ENCODE data around the gene FTO.

DNA sequence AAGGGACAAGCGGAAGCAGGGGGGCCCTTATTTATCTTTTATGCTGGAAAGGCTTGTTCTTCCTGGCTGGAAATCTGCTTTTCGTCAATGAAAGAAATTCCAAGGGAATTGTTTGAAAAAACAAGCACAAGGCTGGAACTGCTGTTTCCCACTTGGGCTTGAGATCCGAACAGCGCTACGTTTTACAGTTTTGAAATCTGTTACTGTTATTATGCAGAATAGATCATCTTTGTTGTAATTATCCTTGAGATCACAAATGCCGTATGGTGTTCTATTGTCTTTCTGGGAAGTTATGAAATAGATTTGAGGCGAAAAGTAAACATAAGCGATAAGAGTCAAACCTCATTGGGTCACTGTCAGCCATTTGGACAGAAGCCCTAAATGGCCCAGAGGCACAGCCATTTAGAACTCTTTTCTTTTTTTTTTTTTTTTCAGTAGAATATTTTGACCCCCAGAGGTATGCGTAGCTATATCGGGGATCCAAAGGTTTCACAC, 359.4 kb downstream of the FTO start:
- TF ChIP-seq MTF1 (CRISPR knock-in tag; IDR thresholded peaks at IDR 0.05), result no peak
- TF ChIP-seq, protein P1, sequence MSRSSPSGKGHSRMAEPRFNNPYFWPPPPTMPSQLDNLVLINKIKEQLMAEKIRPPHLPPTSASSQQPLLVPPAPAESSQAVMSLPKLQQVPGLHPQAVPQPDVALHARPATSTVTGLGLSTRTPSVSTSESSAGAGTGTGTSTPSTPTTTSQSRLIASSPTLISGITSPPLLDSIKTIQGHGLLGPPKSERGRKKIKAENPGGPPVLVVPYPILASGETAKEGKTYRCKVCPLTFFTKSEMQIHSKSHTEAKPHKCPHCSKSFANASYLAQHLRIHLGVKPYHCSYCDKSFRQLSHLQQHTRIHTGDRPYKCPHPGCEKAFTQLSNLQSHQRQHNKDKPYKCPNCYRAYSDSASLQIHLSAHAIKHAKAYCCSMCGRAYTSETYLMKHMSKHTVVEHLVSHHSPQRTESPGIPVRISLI (CRISPR knock-in tag; IDR thresholded peaks at IDR 0.05; ENCODE audit: borderline replicate concordance), result no peak
- TF ChIP-seq ZNF574 (CRISPR knock-in tag; IDR thresholded peaks at IDR 0.05), result no peak
- TF ChIP-seq SP4 (CRISPR knock-in tag; IDR thresholded peaks at IDR 0.05), result no peak
- TF ChIP-seq, protein P2, sequence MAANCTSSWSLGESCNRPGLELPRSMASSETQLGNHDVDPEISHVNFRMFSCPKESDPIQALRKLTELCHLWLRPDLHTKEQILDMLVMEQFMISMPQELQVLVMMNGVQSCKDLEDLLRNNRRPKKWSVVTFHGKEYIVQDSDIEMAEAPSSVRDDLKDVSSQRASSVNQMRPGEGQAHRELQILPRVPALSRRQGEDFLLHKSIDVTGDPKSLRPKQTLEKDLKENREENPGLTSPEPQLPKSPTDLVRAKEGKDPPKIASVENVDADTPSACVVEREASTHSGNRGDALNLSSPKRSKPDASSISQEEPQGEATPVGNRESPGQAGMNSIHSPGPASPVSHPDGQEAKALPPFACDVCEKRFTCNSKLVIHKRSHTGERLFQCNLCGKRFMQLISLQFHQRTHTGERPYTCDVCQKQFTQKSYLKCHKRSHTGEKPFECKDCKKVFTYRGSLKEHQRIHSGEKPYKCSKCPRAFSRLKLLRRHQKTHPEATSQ (CRISPR knock-in tag; IDR thresholded peaks at IDR 0.05; ENCODE audit: borderline replicate concordance), result no peak
- no peak for TF ChIP-seq JUN (CRISPR knock-in tag; IDR thresholded peaks at IDR 0.05)
- TF ChIP-seq ZNF24 (IDR thresholded peaks at IDR 0.05), result no peak
- no peak for TF ChIP-seq POLR2AphosphoS5 (IDR thresholded peaks at IDR 0.05; ENCODE audit: low read depth, low read length)
- no peak for TF ChIP-seq EZH2 (conservative IDR thresholded peaks at IDR 0.05; ENCODE audit: low read depth, low read length)
- TF ChIP-seq, protein P3, sequence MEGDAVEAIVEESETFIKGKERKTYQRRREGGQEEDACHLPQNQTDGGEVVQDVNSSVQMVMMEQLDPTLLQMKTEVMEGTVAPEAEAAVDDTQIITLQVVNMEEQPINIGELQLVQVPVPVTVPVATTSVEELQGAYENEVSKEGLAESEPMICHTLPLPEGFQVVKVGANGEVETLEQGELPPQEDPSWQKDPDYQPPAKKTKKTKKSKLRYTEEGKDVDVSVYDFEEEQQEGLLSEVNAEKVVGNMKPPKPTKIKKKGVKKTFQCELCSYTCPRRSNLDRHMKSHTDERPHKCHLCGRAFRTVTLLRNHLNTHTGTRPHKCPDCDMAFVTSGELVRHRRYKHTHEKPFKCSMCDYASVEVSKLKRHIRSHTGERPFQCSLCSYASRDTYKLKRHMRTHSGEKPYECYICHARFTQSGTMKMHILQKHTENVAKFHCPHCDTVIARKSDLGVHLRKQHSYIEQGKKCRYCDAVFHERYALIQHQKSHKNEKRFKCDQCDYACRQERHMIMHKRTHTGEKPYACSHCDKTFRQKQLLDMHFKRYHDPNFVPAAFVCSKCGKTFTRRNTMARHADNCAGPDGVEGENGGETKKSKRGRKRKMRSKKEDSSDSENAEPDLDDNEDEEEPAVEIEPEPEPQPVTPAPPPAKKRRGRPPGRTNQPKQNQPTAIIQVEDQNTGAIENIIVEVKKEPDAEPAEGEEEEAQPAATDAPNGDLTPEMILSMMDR (CRISPR knock-in tag; IDR thresholded peaks at IDR 0.05), result no peak
- no peak for TF ChIP-seq SRF (IDR thresholded peaks at IDR 0.05; ENCODE audit: low read depth, low read length)
